Neural cell (in vitro differentiated cells): Measurements from ENCODE around the gene TRPM3.

Experiments
- CTCF ChIP-seq: fragments of 450-650 bp; IDR thresholded peaks from 2 replicates; pipeline ENCODE4 v1.5.1; 2014; ENCODE audit warnings: antibody characterized with exemption, mild to moderate bottlenecking, moderate library complexity; ENCODE audit not compliant: poor library complexity, severe bottlenecking
- EP300 ChIP-seq: fragments of 450-650 bp; conservative IDR thresholded peaks from 2 replicates; pipeline ENCODE4 v1.6.1; 2014; ENCODE audit warnings: antibody characterized with exemption, mild to moderate bottlenecking, moderate library complexity; ENCODE audit not compliant: poor library complexity, severe bottlenecking
- EZH2 ChIP-seq: fragments of 200-600, 300-800 bp; shearing (Covaris generic), sonication (generic); IDR thresholded peaks from 2 replicates; pipeline ENCODE4 v1.6.1; 2014; ENCODE audit warnings: antibody characterized with exemption, low read length, borderline replicate concordance, mild to moderate bottlenecking; ENCODE audit not compliant: insufficient read depth, poor library complexity, severe bottlenecking

GRCh38 chr9:70615464-70616138 is 505.8 kb downstream of the TRPM3 start:
- TF ChIP-seq CTCF (no peak), EZH2 (no peak), EP300 (no peak)
